Glomerular endothelial cell (primary cell): Measurements from ENCODE around the gene TNS2. TPM values are rescaled to one million over a fixed set of nuclear protein-coding genes. Genes with fewer than 3 reads are reported as not detected.

Experiments used
- DNase-seq: peaks from one replicate; pipeline ENCODE4 v3.0.0-alpha.2; 2011; ENCODE audit warnings: low read depth, low spot score; ENCODE audit errors: extremely low read depth
- total RNA-seq: library from RNA; depleted of rRNA; stranded (reverse); fragments of >200 nt; gene quantifications from 2 replicates; pipeline ENCODE4 v1.2.3, GENCODE V29; 2015

TNS2 gene
- total RNA-seq, 1 donor from 2014 or later: 66.7 TPM

- DNase-seq: no peak
These were observed 10.0 kb upstream of the TNS2 start for GRCh38 chr12:53039851-53040250.

- DNase-seq: no peak
These were observed 7.0 kb upstream of the TNS2 start for GRCh38 chr12:53042607-53043454.

- DNase-seq: no peak
These were observed 5.7 kb upstream of the TNS2 start for GRCh38 chr12:53044052-53044581.

GRCh38 chr12:53044896-53045695 lies 4.8 kb upstream of the TNS2 start:
- no peak for DNase-seq

- no peak for DNase-seq
These were observed 4.2 kb upstream of the TNS2 start for GRCh38 chr12:53045696-53046045.

GRCh38 chr12:53046655-53047220 lies 3.1 kb upstream of the TNS2 start:
- DNase-seq: no peak

- DNase-seq: no peak
These were observed 2.4 kb upstream of the TNS2 start for GRCh38 chr12:53047221-53048032.

- DNase-seq: no peak
These were observed 1.7 kb upstream of the TNS2 start for GRCh38 chr12:53048033-53048779.

GRCh38 chr12:53048780-53049401 lies 974 bp upstream of the TNS2 start:
- no peak for DNase-seq

GRCh38 chr12:53050426-53051057 lies 677 bp downstream of the TNS2 start:
- no peak for DNase-seq

GRCh38 chr12:53051058-53051880 lies 1.4 kb downstream of the TNS2 start:
- DNase-seq: no peak

- no peak for DNase-seq
These were observed 2.1 kb downstream of the TNS2 start for GRCh38 chr12:53051881-53052412.

- no peak for DNase-seq
These were observed 2.8 kb downstream of the TNS2 start for GRCh38 chr12:53052419-53053217.

- no peak for DNase-seq
These were observed 3.6 kb downstream of the TNS2 start for GRCh38 chr12:53053218-53054111.

GRCh38 chr12:53054112-53054878 lies 4.4 kb downstream of the TNS2 start:
- DNase-seq: peak; percentile 57
